Stimulated activated CD4-positive, alpha-beta T cell treated with anti-CD3 and anti-CD28 coated beads, Interleukin-4, amount 100 ng/mL, for 24 hours (primary cell): ENCODE results near the gene AQP9.

Source experiments
- DNase-seq: peaks from one replicate; pipeline ENCODE4 v3.0.0-alpha.2; 2020

The AQP9 gene

DNA sequence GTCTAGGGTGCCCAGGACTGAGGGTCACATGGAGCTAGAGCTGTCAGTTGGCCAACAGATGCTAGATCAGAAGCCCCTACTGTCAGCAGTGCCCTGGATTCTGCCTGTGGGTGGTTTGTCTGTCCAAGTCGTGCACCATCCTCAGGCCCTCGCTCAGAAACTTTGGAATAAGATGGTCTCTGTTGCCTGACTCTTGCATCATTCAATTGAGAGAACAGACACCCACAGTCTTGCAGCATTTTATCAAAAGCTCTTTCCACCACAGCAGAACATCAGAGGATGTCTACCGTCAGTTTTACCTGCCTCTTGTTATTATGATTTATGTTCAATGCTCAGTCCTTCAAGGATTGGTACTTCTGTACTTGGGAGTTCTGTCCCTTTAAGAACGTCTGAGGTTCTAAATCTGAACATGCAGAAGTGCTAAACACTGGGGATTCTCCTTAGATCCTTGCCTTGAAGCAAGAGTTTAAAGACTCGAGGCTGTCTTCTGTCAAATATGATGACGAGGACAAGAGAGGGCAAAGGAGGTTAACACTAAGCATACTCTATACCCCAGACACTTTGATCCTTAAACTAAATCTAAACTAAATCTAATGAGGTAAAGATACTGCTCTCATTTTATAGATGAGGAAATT lies 4.8 kb downstream of the AQP9 start:
- DNase-seq: no peak

DNA sequence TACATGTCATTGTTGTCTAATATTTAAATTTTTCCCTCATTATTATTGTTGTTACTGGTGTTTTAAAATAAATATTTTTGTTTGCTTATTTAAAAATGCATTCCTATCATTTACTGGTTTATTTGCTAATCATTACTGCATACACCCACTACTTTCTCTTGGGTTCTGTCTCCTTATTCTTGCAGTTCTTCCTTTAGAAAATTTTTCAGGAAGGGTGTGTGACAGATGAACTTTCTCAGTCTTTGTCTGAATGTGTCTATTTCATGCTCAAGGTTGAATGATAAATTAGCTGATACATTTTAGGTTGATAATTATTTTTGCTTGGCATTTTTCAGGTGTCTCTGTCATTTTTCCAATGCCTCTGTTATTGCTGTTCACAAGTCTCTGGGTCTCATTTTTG lies 7.4 kb downstream of the AQP9 start:
- DNase-seq: no peak

DNA sequence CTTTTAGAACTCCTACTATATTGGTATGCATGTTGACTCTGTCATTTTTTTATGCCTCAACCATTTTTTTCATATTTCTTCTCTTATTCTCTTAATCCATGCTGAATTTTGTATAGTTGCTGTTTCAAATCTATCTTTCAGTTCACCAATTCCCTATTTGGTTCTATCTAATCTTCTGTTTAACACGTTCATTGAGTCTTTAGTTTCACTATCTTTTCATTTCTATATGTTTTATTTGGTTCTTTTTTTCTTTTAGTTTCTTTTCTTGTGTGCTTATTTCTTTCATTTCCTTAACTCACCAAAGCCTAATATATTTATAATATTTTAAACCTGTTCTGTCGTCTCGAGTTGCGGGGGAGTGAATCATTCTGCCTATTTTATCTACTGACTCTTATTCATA lies 8.0 kb downstream of the AQP9 start:
- DNase-seq: no peak

DNA sequence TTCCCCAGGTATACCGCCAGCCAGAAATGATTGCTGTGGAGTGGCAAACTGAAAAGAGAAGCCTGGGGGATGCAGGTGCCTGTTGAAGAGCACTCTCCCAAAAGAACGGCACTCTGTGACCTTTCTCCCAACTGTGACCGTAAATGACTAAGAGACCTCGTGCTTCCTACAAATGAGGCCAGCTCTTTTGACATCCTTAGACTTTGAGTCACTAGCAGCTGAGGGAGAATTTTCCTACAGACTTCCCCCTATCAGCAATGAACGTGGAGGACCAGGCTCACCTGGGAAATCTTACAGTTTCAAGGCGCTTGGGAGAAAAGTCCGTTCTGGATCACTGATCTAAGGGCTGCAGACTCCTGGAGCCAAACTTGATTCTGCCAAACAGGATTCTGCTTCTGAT lies 8.6 kb downstream of the AQP9 start:
- DNase-seq: no peak

DNA sequence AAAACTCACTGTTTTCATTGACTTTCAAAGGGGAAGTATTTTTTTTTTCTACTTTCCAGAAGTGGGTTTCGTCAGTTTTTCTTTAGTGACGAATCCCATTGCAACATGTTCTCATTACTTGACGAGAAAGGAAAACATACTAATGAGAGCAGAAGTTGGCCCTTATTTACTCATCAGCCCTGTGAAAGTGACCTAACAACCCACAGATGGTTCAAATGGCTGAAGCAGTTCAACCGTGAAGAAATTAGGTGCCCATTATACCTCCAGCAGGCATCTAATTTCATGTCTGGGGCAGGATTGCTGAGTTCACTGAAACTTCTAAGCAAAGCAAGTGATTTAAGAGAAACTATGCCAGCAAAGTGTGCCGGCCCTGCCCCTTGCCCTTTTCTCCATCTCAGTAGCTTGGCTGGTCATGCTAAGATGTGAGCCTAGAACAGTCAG lies 9.0 kb downstream of the AQP9 start:
- DNase-seq: no peak

DNA sequence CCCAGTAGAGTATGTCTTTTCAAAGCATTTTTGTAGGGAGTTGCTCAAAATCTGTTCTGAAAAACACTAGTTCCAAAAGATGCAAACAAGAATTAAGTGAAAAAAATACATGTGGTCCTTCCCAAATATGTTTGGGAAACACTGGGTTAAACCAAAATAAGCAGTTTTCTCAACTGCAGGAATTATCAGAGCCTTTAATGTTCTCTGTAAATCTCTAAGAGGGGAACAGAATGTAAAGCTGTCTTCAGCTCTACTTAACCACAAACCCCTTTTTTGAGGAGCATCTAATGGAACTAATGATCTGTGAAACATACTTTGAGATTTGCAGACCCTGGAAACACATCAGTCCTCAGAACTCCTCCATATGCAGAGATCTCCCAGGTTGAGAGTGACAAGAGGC lies 9.9 kb downstream of the AQP9 start:
- no peak for DNase-seq

DNA sequence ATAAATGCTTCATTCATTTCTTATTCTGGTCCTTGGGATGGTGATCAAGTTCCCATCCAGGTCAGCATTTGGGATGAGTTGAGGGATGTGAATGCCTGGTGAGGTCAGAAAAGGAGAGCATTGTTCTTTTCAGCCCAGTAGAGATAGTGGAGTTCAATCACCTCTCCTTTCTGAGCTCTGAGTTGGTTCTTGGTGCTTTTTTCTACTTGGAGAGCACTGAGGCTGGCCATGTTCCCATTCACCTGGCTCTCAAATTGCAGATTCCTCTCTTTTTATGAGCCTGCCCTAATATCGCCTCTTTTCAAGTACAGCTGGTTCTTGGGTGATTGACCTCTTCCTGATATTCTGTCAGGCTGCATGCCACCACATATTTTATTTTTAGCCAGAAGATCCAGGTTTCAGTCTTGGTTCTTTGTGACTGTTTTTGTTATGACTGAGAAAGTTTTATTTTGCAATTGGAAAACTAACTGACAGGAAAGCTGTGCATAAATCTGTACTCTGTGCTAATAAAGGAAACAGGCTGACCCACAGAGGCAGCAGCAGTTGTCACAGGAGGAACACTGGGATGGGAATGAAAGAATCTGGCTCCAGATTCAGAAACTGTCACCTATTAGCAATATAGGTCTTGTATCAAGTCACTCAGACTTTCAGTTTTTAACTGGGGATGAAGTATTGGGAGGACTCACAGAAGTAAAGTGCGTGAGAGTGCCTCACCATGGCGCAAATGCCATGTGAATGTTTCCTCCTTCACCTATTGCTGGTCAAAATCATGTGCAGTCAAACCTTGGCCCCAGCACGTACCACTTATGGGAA lies 10.7 kb downstream of the AQP9 start:
- no peak for DNase-seq

DNA sequence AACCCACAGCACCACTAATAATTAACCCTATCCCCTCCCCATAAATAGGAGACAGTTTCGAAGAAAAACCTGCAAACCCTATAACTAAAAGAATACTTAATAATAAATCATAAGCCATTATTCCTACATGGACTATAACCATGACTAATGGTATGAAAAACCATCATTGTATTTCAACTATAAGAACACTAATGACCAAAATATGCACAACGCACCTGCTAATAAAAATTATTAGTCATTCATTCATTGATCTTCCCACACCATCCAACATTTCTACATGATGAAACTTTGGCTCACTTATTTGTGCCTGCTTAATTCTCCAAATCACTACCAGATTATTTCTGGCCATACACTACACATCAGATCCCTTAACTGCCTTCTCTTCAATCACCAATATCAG lies 16.6 kb downstream of the AQP9 start:
- no peak for DNase-seq

DNA sequence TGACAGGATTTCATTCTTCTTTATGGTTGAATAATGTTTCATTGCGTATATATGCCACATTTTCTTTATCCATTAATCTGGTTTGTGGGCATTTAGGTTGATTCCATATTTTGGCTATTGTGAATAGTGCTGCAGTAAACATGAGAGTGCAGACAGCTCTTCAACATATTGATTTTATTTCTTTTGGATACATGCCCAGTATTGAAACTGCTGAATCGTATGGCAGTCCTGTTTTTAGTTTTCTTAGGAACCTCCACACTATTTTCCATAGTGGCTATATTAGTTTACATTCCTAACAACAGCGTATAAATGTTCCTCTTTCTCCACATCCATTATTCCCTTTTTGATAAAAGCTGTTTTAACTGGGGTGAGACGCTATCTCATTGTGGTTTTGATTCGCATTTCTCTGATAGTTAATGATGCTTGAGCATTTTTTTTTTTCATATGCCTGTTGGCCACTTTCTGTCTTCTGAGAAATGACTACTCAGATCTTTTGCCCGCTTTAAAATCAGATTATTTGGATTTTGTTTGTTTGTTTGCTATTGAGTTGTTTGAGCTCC lies 21.7 kb downstream of the AQP9 start:
- no peak for DNase-seq

DNA sequence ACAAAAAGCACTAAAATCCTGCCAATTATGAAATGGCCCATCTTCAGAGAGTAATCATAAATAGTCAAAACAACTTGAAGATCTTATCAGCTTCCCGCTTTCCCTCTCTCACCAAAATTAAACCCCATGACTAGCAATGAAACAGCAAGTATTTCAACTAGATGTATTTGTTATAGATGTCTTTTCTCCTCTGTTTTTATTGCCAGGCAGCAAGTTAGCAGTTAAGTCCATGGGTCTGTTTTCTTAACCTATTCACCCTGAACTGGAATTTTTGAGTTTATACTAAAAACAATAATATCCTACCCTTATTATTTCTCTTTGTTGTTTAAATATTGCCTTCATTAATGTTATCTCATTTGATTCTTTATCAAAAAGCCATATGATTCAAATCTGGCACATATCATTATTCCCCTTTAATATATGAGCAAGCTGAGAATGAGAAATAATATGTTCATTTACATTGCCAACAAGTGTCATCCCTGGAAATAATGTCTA lies 23.3 kb downstream of the AQP9 start:
- no peak for DNase-seq

DNA sequence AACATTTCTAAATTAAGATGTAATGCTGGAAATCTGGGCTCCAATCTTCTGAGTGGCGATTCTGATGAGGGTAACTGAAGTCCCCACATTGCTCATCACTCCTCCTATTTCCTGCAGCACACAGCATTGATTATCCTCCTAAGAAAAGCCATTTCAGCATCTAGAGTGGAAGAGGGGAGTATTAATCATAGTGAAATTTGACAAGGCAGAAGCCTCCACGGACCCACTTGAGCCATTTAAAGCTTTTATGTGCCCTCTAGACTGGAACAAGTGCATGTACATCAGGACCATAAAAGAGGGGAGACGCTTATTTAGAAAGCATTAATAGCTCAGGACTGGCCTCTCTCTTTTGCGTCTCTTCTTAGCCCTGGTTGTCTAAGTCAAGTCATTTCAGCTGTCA lies 25.8 kb downstream of the AQP9 start:
- DNase-seq: no peak

DNA sequence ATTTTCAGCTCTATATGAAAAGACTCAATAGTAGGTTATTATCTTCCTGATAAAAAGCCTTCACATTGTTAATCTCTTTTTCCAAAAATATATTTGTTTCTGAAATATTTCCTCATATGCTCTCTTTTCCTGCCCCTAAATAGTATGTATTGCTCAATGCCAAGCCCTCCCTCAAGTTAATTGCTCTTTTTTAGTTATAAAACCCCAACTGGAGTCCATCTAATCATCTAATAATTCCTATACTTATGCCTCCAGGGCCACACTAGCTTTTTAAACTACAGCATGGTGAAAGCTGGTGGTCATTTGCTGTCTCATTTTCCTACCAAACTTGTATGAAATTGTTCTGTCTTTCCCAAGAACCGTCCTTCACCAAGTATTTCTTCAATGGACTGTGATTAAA lies 26.7 kb downstream of the AQP9 start:
- DNase-seq: no peak

DNA sequence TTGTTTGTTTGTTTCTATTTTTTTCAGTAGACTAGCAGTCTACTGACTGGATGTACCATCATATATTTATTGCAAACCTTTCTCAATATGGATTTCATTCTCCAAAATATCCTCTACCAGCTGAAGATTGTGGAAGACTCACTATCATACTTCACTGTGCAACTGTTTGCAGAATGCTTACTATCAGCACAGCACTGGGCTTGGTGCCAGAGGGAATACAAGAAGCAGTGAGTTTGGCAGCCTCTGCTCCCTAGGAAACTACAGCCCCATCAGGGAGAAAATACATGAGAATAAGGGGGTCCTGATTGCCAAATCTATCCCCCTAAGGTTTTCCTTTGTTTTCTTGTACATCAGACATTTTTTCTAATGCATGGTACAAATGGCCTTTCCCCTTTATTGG lies 27.5 kb downstream of the AQP9 start:
- no peak for DNase-seq

DNA sequence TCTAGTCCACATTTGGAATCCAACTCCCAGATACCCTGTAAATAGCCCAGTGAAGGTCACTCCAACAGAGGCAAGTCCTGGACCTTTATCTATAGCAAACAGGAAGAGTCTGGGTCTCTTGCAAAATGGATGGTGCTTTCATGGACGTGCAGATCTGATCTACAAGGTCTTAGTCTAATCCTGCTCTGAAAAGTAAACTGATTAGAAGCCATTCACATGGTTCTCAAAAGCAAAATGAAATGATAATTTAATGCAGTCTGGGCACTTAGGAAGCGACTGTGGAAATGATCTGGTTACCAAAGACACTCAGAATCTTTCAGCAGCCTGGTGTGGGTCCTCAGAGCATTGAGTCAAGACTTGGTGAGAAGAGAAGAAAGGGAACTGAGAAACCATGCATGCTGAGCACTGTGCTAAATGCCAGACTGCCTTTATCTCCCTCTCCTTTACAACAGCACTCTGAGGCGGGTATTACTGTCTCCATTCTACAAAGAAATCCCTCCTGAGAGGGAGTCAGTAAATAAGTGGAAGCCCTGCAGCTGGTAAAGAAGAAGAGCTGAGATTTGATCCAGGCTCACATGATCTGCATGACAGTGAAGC lies 29.0 kb downstream of the AQP9 start:
- DNase-seq: no peak

DNA sequence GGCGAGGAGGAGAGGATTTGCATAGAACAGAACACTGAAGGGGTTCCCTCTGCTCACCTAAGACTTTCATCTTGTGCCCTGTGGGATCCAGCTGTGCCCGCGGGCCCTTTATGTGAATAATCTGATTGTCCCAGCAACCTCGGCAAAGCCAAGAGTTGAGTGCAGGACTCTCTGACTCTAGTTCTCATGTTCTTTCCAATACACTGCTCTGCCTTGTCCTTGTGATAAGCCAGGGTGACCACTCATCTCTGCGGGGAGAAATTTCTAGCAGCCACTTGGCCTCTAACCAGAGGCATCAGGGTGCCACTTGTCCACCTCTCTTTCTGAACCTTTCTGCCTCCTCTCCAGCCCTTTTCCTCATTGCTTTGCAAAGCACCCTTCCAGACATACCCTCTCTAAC lies 31.8 kb downstream of the AQP9 start:
- no peak for DNase-seq

DNA sequence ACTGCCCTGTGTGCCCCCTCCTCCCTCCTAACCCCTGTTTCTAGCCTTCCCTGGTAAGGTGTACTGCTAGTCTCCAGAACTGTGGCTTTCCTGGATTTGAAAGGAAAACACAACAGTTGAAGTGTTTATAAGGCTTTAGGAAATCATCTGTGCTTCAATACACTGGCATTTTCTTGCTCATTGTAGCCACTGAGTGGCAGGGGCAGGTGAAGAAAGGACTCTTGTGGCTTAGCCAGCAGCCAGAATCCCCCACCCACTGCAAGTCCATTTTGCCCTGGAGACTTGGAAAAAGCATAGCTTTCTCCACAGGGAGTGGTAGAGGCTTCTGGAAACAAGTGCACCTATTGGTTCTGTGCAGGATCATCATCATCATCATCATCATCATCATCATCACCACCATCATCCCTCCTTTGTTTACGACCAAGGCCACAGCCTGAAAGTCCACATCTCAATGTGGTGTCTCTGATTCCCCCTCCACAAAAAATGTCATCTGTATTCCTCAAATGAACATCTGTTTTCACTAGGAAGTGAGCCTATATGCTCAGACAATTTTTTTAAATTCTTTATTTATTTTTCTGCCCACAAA lies 33.4 kb downstream of the AQP9 start:
- DNase-seq: no peak

DNA sequence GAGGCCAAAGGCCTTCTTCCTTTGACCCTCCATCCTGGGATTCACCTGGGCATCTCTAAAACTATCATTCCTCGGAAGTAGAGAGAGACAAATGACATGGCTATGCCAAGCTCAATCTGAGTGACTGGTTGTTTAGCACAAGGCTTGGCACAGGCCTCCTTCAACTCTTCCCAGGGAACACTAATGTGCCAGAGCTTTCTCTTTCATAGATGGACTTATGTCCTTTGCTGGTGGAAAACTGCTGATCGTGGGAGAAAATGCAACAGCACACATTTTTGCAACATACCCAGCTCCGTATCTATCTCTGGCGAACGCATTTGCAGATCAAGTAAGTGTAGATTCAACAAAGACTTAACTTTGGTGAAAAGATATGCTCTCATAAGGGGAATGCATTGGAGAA lies 36.5 kb downstream of the AQP9 start:
- DNase-seq: no peak

DNA sequence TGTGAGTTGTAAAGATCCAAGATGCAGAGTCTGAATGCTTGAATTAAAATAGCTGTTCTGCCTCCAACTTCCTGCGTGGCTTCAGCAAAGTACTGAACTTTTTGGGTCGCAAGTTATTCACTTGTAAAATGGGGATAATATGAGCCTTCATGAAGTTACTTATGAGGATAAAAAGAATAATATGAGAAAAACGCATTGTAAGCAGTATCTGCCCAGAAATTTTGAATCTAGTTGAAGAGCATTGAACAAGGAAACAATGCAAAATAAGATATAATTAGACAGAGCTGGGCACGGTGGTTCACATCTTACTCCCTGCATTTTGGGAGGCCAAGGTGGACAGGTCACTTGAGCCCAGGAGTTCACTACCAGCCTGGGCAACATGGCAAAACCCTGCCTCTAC lies 37.8 kb downstream of the AQP9 start:
- no peak for DNase-seq

DNA sequence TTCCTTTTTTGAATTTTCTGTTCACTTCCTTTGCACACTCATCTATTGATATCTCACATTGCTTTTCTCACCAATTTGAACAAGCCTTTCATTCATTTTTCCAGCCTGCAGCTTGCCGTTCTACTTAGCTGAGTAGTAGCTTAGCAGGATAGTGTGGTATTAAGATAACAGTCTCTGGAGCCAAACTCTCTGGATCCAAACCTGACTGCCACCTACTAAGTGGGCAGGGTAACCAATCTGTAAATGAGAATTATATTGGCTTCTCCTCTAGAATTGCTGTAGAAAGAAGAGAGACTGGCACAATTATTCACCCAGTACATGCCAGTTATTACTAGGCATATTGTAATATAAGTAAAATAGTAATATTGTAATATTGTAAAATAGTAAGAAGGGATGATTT lies 40.5 kb downstream of the AQP9 start:
- DNase-seq: no peak

DNA sequence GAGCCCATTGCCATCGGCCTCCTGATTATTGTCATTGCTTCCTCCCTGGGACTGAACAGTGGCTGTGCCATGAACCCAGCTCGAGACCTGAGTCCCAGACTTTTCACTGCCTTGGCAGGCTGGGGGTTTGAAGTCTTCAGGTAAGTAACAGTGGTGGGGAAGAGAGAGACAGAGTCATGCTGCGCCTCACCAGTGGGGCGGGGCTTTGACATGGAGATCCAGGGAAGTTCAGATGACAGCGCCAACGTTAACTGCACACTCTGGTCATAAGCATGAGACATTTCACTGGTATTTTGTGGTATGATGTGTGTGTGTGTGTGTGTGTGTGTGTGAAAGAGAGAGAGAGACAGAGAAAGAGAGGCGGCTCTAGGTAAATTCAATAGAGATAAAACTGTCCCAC lies 41.0 kb downstream of the AQP9 start:
- DNase-seq: no peak

DNA sequence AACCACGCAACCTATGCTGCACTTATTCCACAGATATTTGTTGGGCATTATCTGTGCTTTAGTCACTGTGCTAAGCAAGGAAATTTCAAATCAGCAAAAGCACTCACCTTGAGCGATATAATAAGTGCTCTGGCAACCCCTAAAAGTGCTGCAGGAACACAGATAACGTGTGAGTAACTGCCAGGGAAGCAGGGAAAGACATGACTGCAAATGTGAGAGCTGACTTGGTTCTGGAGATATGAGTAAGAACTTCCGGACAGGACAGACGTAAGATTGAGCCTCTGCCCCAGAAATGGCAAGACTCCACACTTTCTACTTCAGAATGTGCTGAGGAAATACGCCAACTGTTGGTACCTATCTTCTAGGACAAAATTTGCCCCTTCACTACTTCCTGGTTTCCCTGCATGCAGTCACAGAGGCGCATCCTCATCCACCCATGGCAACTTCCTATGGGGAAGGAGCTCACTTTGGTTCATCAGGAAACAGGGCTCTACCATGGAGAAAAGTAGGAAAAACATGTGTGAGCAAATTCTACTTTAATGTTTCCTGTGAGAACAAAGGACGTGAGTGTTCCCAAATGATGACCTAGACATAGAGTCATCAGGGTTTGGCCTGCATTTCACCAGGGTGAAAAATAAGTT lies 41.7 kb downstream of the AQP9 start:
- DNase-seq: no peak

DNA sequence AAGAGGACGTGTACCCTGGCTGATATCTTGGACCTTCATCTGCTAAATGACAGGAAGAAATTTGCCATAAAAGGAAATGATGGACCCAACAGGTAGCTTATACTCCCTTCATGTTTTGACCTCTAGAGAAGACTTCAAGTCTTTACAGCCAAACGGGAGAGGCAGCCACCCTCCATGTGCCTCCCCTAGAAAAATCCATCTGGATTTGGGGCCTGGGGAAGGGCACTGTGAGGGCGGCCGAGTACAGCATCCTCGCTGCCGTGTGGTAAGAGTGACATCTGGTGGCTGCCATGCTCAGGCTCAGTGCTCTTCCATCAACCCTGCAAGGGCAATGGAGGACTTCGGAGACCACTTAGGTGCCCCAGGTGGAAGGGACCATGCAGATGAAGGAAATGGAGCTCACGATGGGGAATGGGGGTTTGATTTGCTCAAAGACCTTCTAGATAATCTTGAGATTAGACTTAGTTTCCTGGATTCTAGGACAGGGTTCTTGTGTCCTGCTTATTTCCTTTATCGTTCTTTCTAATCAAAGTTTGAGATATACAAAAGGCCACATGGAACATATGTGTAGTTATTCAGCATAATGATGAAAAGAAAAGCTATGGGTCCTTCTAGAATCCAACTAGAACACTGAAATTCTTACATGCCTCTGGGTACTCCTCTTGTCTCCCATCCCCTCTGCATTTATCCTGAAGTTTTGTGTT lies 44.4 kb downstream of the AQP9 start:
- DNase-seq: peak; percentile 30
